GM11168 (cell line): ENCODE results near the gene FRY.

Experiments used
- in situ Hi-C: fragments of 300-500 bp; cut with MboI; formaldehyde crosslinking; loops from one replicate; pipeline ENCODE4 v1.12.0; 2022; ENCODE audit warnings: low sequenced_read_pairs; ENCODE audit not compliant: unreplicated experiment

FRY gene

GRCh38 chr13:32153056-32153455 is 121.5 kb downstream of the FRY start:
- in situ Hi-C loops, result no loop called here

GRCh38 chr13:32159137-32159869 is 127.7 kb downstream of the FRY start:
- in situ Hi-C loops, result no loop called here

- in situ Hi-C loops, result no loop called here
Measured at GRCh38 chr13:32162395-32163005, 130.9 kb downstream of the FRY start.

- in situ Hi-C loops, result no loop called here
Measured at GRCh38 chr13:32164622-32165268, 133.2 kb downstream of the FRY start.

- in situ Hi-C loops, result no loop called here
Measured at GRCh38 chr13:32165796-32166195, 134.2 kb downstream of the FRY start.

GRCh38 chr13:32168131-32168530 is 136.6 kb downstream of the FRY start:
- in situ Hi-C loops, result no loop called here

- in situ Hi-C loops, result no loop called here
Measured at GRCh38 chr13:32170841-32171240, 139.3 kb downstream of the FRY start.

GRCh38 chr13:32173881-32174280 is 142.3 kb downstream of the FRY start:
- in situ Hi-C loops, result no loop called here

- in situ Hi-C loops, result no loop called here
Measured at GRCh38 chr13:32174366-32174765, 142.8 kb downstream of the FRY start.

GRCh38 chr13:32175307-32175706 is 143.7 kb downstream of the FRY start:
- in situ Hi-C loops, result no loop called here

GRCh38 chr13:32175943-32176342 is 144.4 kb downstream of the FRY start:
- in situ Hi-C loops, result no loop called here

GRCh38 chr13:32176696-32177095 is 145.1 kb downstream of the FRY start:
- in situ Hi-C loops, result no loop called here

GRCh38 chr13:32178763-32179162 is 147.2 kb downstream of the FRY start:
- in situ Hi-C loops, result no loop called here

- in situ Hi-C loops, result no loop called here
Measured at GRCh38 chr13:32179708-32180107, 148.1 kb downstream of the FRY start.

GRCh38 chr13:32187651-32188050 is 156.1 kb downstream of the FRY start:
- in situ Hi-C loops, result no loop called here

GRCh38 chr13:32191452-32191998 is 160.0 kb downstream of the FRY start:
- in situ Hi-C loops, result no loop called here

- in situ Hi-C loops, result no loop called here
Measured at GRCh38 chr13:32195713-32196112, 164.1 kb downstream of the FRY start.

- in situ Hi-C loops, result no loop called here
Measured at GRCh38 chr13:32199168-32199567, 167.6 kb downstream of the FRY start.

- in situ Hi-C loops, result no loop called here
Measured at GRCh38 chr13:32200741-32201140, 169.2 kb downstream of the FRY start.

- in situ Hi-C loops, result no loop called here
Measured at GRCh38 chr13:32201809-32202208, 170.2 kb downstream of the FRY start.

GRCh38 chr13:32202268-32202667 is 170.7 kb downstream of the FRY start:
- in situ Hi-C loops, result no loop called here
